Activated CD8-positive, alpha-beta memory T cell treated with anti-CD3 and anti-CD28 coated beads for 1 hour (primary cell): ENCODE data around the gene PEPD.

Source experiments
- DNase-seq, 2 donors: peaks; one replicate each; pipeline ENCODE4 v3.0.0-alpha.2; 2020; ENCODE audit warnings: low read depth in 1 of 2; ENCODE audit errors: extremely low read depth in 1 of 2

Gene PEPD

DNA sequence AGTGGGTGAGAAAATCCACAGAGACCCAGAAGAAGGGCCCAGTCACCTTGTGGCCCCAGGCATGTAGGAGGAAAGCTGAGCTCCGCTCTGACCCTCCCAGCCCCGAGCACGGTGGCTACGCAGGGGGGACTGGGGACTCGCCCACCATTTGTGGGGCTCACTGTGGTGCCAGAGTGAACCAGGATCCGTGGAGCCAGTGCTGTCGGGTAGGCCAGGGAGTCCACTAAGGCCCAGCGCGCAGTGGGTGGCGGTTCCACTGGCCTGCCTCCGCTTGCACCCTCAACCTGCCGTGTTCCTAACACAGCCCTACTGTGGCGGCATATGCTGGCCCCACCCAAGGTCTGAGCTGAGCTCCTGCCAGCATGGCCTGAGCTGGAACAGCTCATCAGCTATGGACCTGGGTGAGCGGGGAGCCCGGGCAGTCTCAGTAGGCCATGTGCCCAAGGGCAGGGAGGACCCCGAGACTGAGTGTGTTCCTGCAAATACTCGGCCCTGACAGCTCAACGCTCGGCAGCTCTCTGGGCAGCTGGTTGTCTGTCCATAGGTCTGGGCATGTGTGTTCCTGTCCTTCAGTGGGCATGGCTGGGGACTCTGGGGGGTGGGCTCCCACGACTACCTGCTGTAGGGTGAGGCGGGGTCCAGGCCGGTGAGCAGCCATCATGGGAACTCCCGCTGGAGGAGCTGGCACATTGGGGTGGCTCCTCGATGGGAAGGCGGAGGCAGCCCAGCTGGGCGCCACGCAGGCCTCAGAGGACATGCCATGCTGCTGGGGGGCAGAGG, 111.5 kb downstream of the PEPD start:
- DNase-seq, result no peak

- no peak for DNase-seq
Observed at GRCh38 chr19:33408538-33409434, 112.8 kb downstream of the PEPD start.

DNA sequence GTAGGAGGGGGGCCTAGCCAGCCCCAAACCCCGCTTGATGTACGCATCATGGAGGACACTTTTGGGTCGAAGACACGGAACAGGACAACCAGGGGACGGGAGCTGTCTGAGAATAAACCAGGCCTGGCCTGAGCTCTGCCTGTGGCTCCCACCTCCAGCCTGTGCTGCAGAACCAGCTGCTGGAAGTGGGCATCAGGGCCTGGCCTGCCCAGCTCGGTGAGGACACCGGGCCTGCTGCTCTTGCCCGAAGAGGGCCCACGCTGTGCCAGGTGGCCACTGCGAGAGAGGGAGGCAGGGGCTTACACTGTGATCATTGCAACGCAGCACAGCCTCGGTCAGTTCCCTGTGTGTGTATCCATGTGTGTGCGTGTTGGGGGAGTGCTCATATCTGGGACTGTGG, 113.5 kb downstream of the PEPD start:
- DNase-seq, result no peak

GRCh38 chr19:33407716-33408115, 113.9 kb downstream of the PEPD start:
- DNase-seq, result no peak

DNA sequence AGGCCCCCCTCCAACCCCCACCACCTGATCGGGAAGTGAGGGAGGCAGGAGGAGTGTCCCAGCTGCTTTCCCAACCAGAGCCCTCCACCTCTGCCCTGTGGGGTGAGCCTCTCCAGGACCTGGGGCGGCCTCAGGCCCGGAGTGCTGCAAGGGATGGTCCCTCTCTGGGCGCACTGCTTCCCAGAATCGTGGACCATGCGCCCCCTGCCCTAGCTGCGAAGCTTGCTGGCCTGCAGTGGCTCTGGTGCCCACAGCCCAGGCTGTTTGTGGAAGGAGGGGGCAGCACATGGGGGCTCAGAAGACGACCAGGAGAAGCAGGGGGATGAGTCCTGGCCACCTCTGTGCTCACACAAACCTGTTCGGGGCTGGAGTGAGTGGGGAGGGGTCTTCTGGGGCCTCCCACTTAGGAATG, 114.4 kb downstream of the PEPD start:
- no peak for DNase-seq

- peak; percentile 14 to 62 for DNase-seq
Observed at GRCh38 chr19:33406521-33407139, 115.0 kb downstream of the PEPD start.

- DNase-seq, result no peak
Observed at GRCh38 chr19:33405553-33406461, 115.8 kb downstream of the PEPD start.

GRCh38 chr19:33405254-33405552, 116.4 kb downstream of the PEPD start:
- DNase-seq, result no peak

GRCh38 chr19:33404506-33405253, 116.9 kb downstream of the PEPD start:
- DNase-seq, result no peak

GRCh38 chr19:33403973-33404304, 117.7 kb downstream of the PEPD start:
- no peak for DNase-seq

DNA sequence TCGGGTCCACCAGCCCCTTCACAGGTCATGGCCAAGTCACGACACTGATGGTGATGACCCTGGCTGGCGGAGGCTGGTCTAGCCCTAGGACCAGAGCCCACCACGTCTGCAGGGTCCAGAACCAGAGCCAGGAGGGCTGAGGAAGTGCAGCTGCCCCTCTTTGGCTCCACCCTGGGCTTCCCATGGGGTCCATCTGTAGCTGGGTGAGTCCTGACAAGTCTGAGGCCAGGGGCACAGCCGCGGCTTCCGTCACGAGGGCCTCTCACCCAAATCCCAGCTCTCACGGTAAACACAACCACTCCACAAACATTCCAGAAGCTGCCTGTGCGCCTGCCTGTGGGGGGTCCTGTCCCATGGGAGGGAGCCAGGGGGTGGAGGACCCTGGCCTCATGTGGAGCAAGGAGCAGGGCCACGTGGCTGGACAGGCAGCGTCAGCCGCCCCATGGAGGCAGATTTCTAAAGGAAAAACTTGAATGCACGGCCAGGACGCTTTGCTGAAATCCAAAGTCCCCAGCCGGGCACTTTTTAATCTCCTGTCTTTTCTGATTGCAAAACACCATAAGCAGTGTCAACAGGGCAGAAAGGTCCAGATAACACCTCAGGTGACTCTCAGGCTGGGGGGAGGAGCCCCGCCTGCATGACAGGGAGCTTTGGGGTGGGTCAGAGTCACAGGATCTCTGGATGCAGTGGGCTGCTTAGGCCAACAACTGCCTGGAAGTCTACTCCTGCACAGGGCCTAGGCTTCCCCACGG, 118.2 kb downstream of the PEPD start:
- DNase-seq, result no peak

DNA sequence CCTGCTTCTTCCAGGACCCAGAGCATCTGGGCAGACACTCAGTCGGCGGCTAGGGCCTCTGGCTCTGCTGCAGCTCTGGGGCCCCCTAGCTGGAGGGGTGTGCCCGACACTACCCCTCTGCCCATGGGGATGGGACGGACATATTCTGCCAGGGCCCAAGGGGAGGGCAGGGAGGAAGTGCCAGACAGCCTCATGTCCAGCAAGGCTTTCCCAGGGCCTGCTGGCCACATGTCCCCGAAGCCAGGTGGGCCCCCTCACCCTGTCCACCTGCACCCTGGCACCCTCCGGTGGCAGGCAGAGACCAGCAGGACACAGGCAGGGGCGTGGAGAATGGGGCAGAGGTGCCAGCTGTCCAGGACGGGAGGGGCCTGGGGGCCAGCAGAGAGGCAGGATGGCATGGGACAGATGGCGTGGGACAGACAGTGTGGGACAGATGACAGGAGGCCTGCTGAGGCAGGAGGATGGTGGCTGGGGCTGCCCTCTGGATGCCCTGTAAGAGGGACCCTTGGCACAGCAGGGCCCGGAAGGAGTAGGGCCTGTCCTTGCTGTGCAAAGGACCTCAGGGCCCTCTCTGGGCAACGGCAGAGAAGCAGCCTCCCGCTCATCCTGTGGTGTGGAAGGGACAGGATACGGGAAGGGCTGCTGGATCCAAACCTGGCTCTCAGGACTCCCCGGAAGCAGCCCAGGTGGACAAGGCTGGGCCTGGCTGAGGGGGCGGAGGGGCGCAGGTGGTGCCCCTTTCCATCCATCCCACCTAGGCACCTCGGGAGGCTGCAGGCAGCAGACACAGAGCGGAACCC, 119.0 kb downstream of the PEPD start:
- DNase-seq, result no peak

- DNase-seq, result no peak
Observed at GRCh38 chr19:33401683-33402420, 119.7 kb downstream of the PEPD start.

GRCh38 chr19:33400856-33401682, 120.5 kb downstream of the PEPD start:
- DNase-seq, result no peak

DNA sequence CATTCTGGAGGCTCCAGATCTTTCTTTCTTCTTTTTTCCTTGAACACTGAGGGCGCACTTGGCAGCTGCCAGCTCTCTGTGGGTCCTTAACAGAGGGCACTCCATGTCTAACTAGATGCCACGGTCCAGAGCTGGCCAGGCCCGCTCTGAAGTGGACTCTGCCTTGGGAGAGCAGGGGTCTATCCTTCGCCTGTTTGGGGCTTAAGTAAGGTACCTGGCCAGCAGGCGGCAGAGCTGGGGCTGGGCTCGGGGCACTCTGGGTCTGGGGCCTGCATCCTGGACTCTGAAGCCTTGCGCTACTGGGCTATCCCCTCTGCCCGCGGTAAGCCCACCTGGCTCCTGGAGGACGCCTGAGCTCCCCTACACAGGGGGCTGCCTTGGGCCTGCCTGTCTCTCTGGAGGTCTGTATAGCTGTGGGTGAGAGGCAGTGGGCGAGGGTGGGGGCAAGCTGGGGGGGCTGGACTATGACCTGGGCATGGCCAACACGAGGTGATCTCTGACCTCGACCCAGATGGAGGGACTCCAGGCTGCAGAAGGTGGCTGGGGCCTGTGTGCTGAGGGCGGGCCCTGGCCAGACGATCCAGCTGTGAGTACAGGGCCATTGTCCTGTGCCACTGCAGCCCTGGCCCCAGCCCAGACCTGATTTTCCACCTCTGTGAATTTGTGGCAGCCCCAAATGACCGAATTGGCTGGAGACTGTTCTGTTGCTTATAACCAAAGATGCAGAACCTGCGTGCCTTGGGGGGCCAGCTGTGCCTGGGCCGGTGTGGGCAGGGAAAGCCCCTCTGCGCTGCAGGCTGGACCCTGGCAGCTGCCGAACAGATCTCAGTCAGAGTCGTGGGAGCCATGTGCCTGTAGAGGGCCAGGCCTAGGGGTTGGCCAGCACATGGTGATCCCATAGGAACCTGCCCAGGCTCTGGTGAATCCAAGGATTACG, 121.6 kb downstream of the PEPD start:
- no peak for DNase-seq
